NT2/D1 (cell line): ENCODE data around the gene C16orf86.
"Not testable (repeated sequence)": the region's sequence is repeated elsewhere in the genome, so short reads cannot be mapped to it uniquely, and the experiment has no call there.

Experiments
- SUZ12 ChIP-seq: IDR thresholded peaks from 2 replicates; pipeline ENCODE4 v1.6.1; 2011; ENCODE audit not compliant: insufficient read length, insufficient read depth; ENCODE audit errors: extremely low read depth
- YY1 ChIP-seq: IDR thresholded peaks from 2 replicates; pipeline ENCODE4 v1.6.1; 2011; ENCODE audit not compliant: insufficient read length, insufficient read depth
- ZNF274 ChIP-seq: IDR thresholded peaks from 2 replicates; pipeline ENCODE4 v1.6.1; 2011; ENCODE audit warnings: mild to moderate bottlenecking, low read depth, low read length

DNA sequence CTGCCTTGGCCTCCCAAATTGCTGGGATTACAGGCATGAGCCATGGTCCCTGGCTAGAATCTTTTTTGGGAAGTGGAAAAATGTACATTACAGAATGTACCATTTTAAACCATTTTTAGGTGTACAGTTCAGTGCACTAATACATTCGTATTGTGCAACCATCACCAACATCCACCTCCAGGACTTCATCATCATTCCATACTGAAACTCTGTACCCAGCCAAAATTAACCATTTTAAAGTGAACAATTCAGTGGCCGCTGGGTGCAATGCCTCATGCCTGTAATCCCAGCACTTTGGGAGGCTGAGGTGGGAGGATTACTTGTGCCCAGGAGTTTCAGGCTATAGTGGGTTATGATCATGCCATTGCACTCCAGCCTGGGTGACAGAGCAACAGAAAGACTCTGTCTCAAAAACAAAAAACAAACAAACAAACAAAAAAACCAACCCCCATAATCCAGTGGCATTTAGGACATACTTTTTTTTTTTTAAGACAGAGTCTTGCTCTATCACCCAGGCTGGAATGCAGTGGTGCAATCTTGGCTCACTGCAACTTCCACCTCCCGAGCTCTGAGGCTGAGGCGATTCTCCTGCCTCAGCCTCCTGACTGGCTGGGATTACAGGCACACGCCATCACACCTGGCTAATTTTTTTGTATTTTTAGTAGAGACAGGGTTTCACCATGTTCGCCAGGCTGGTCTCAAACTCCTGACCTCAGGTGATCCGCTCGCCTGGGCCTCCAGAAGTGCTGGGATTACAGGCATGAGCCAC is 27.1 kb downstream of the C16orf86 start:
- TF ChIP-seq YY1, SUZ12, ZNF274: not testable (repeated sequence)
